Neuronal stem cell (in vitro differentiated cells): ENCODE measurements around the gene ADGRV1.

Experiments
- DNase-seq: peaks from one replicate; pipeline ENCODE4 v3.0.0-alpha.2; 2013; ENCODE audit warnings: low spot score
- H2AFZ ChIP-seq: one replicate; pipeline ENCODE4 v1.6.1; 2013; ENCODE audit warnings: mild to moderate bottlenecking, low read length, inconsistent platforms
- H2AK5ac ChIP-seq: 2 replicates; pipeline ENCODE4 v1.6.1; 2013; ENCODE audit warnings: low read depth, mild to moderate bottlenecking, inconsistent platforms, low read length, moderate library complexity, mixed read lengths
- H2BK120ac ChIP-seq: 2 replicates; pipeline ENCODE4 v1.6.1; 2013; ENCODE audit warnings: low read depth, mild to moderate bottlenecking, inconsistent platforms, low read length, moderate library complexity, mixed read lengths
- H2BK12ac ChIP-seq: one replicate; pipeline ENCODE4 v1.6.1; 2013; ENCODE audit warnings: low read length, inconsistent platforms
- H2BK15ac ChIP-seq: 2 replicates; pipeline ENCODE4 v1.6.1; 2013; ENCODE audit warnings: mild to moderate bottlenecking, low read length, inconsistent platforms, mixed read lengths
- H2BK5ac ChIP-seq: one replicate; pipeline ENCODE4 v1.6.1; 2013; ENCODE audit warnings: inconsistent platforms, mild to moderate bottlenecking, low read length, moderate library complexity
- H3K14ac ChIP-seq: one replicate; pipeline ENCODE4 v1.6.1; 2013; ENCODE audit warnings: low read length, inconsistent platforms
- H3K18ac ChIP-seq: 2 replicates; pipeline ENCODE4 v1.6.1; 2013; ENCODE audit warnings: low read length, inconsistent platforms
- H3K23ac ChIP-seq: 2 replicates; pipeline ENCODE4 v1.6.1; 2013; ENCODE audit warnings: low read depth, mild to moderate bottlenecking, mixed read lengths, low read length, inconsistent platforms; ENCODE audit not compliant: poor library complexity
- H3K27ac ChIP-seq: replicated peaks from 3 replicates; pipeline ENCODE4 v1.5.1; 2013; ENCODE audit warnings: low read length, inconsistent platforms
- H3K27me3 ChIP-seq, 3 experiments: 2 replicates each; pipeline ENCODE4 v1.6.1; 2013; ENCODE audit warnings: low read length in 3 of 3, mild to moderate bottlenecking in 2 of 3, inconsistent platforms in 1 of 3, low read depth in 1 of 3, mixed read lengths in 1 of 3, moderate library complexity in 1 of 3; ENCODE audit not compliant: control insufficient read depth in 3 of 3, insufficient read depth in 3 of 3
- H3K36me3 ChIP-seq, 2 donors: replicated peaks in 1 of 2; 2 replicates each; pipeline ENCODE4 v1.6.1; 2013; ENCODE audit warnings: low read length in 2 of 2; ENCODE audit not compliant: control insufficient read depth in 2 of 2, insufficient read depth in 2 of 2
- H3K4ac ChIP-seq: 2 replicates; pipeline ENCODE4 v1.6.1; 2013; ENCODE audit warnings: inconsistent platforms, mild to moderate bottlenecking, low read length, moderate library complexity
- H3K4me1 ChIP-seq, 2 donors: 1 replicate in 1 of 2; 2 replicates in 1 of 2; pipeline ENCODE4 v1.6.1; 2013; ENCODE audit warnings: low read length in 2 of 2, low read depth in 1 of 2; ENCODE audit not compliant: control insufficient read depth in 2 of 2, insufficient read depth in 1 of 2
- H3K4me2 ChIP-seq: one replicate; pipeline ENCODE4 v1.6.1; 2013; ENCODE audit warnings: mild to moderate bottlenecking, low read length, inconsistent platforms; ENCODE audit not compliant: insufficient read depth, poor library complexity, severe bottlenecking
- H3K4me3 ChIP-seq, 2 donors: 2 replicates each; pipeline ENCODE4 v1.5.1; 2013; ENCODE audit warnings: low read length in 2 of 2, mild to moderate bottlenecking in 2 of 2, inconsistent platforms in 1 of 2, moderate library complexity in 1 of 2
- H3K79me1 ChIP-seq: one replicate; pipeline ENCODE4 v1.6.1; 2013; ENCODE audit warnings: low read depth, mild to moderate bottlenecking, inconsistent platforms, low read length, moderate library complexity
- H3K9ac ChIP-seq: one replicate; pipeline ENCODE4 v1.6.1; 2013; ENCODE audit warnings: mild to moderate bottlenecking, low read depth, low read length, inconsistent platforms; ENCODE audit not compliant: poor library complexity
- H3K9me3 ChIP-seq, 2 donors: replicated peaks in 1 of 2; 2 replicates each; pipeline versions ENCODE3 to v1.6.1; 2013; ENCODE audit warnings: low read length in 2 of 2, mild to moderate bottlenecking in 2 of 2, inconsistent platforms in 1 of 2, low read depth in 1 of 2, mixed read lengths in 1 of 2, moderate library complexity in 1 of 2; ENCODE audit not compliant: control insufficient read depth in 2 of 2, insufficient read depth in 1 of 2
- H4K8ac ChIP-seq: one replicate; pipeline ENCODE4 v1.6.1; 2013; ENCODE audit warnings: low read depth, mild to moderate bottlenecking, inconsistent platforms, low read length, moderate library complexity
- H4K91ac ChIP-seq: one replicate; pipeline ENCODE4 v1.6.1; 2013; ENCODE audit warnings: low read length, low read depth, mild to moderate bottlenecking, inconsistent platforms; ENCODE audit not compliant: poor library complexity
- whole genome bisulfite sequencing, 2 donors: extraction: QIAGEN DNeasy Blood & Tissue Kit; methylation state at CpG; one replicate each; pipeline ENCODE4 v1.1.7; 2013; ENCODE audit warnings: missing lambda C conversion rate in 2 of 2, mixed read lengths in 1 of 2; ENCODE audit not compliant: insufficient read length in 2 of 2, insufficient replicate concordance in 1 of 2; ENCODE audit errors: extremely low coverage in 2 of 2; 5-methylcytosine and 5-hydroxymethylcytosine counted together

The ADGRV1 gene

GRCh38 chr5:91101600-91102379 is 543.2 kb downstream of the ADGRV1 start:
- peak overlapping the region; percentile 19 for H2AFZ ChIP-seq
- no peak overlapping the region for H2BK15ac ChIP-seq
- H3K14ac ChIP-seq = no peak overlapping the region
- H3K9me3 ChIP-seq = peaks cover 0 to 16% of the 10 kb centered on the region in 2 donors
- peak; percentile 63 for DNase-seq
- H4K8ac ChIP-seq = no peak overlapping the region
- no peaks in the 10 kb centered on the region for H3K27me3 ChIP-seq
- no peak overlapping the region for H2BK120ac ChIP-seq
- WGBS, 2 donors = no CpG with 5 or more reads among the region's 8 CpGs
- no peak overlapping the region for H2BK12ac ChIP-seq
- H3K79me1 ChIP-seq = no peaks in the 10 kb centered on the region
- H2AK5ac ChIP-seq = no peak overlapping the region
- no peak overlapping the region for H2BK5ac ChIP-seq
- no peak overlapping the region for H3K9ac ChIP-seq
- H4K91ac ChIP-seq = no peak overlapping the region
- H3K4me1 ChIP-seq = peaks cover 0 to 3% of the 10 kb centered on the region in 2 donors
- H3K4me3 ChIP-seq = no peak overlapping the region
- H3K23ac ChIP-seq = no peak overlapping the region
- no peak overlapping the region for H3K4me2 ChIP-seq
- no peak overlapping the region for H3K27ac ChIP-seq
- H3K36me3 ChIP-seq = peaks cover 0 to 32% of the 10 kb centered on the region in 2 donors
- H3K4ac ChIP-seq = no peak overlapping the region
- no peak overlapping the region for H3K18ac ChIP-seq

DNA sequence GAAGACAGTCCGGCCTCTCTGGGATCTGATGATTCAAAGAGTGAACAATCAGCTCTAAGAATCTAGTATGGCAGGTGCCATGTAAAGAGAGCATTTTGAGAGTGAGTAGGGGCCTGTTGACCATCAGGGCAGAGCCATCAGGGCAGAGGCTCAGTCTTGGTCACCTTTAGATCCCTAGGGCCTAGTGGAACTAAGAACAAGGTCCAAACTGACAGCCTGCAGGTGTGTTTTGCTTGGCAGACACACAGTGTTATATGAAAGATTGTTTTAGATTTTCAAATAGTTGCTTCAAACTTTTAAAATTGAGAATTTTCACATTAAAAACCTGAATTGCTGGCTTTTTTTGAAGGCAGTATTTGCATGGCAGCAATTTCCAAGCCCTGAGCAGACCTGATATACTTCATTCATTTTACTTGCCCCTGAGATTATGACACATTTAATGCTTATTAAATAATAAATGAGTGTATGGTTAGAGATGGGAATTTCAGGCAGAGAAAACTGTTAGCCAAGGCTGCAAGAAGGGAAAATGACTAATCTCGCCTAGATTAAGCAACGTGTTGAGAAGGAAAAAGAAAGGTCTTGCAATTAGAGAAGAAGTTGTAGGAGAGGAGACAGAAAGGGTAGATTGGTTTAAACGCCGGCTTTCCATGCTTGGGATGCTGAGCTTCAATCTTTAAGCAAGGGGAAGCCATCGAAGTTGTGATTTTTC is 544.9 kb downstream of the ADGRV1 start:
- H3K79me1 ChIP-seq = no peaks in the 10 kb centered on the region
- no peak overlapping the region for H2BK12ac ChIP-seq
- no peak overlapping the region for H3K4me3 ChIP-seq
- no peaks in the 10 kb centered on the region for H3K27me3 ChIP-seq
- H3K23ac ChIP-seq = no peak overlapping the region
- H4K91ac ChIP-seq = no peak overlapping the region
- H3K27ac ChIP-seq = no peak overlapping the region
- no peak overlapping the region for H4K8ac ChIP-seq
- no peak overlapping the region for H2AFZ ChIP-seq
- H3K9me3 ChIP-seq = peaks cover 0 to 16% of the 10 kb centered on the region in 2 donors
- H3K4ac ChIP-seq = no peak overlapping the region
- H2BK15ac ChIP-seq = no peak overlapping the region
- H3K9ac ChIP-seq = no peak overlapping the region
- no peak overlapping the region for H3K14ac ChIP-seq
- H3K36me3 ChIP-seq = peaks cover 0 to 32% of the 10 kb centered on the region in 2 donors
- no peak overlapping the region for H2AK5ac ChIP-seq
- no peaks in the 10 kb centered on the region for H3K4me1 ChIP-seq
- no peak overlapping the region for H3K4me2 ChIP-seq
- WGBS, 2 donors = no CpG with 5 or more reads among the region's 6 CpGs
- DNase-seq = no peak
- no peak overlapping the region for H3K18ac ChIP-seq
- no peak overlapping the region for H2BK5ac ChIP-seq
- no peak overlapping the region for H2BK120ac ChIP-seq

GRCh38 chr5:91104062-91104448 is 545.5 kb downstream of the ADGRV1 start:
- H2BK12ac ChIP-seq = no peak overlapping the region
- no peaks in the 10 kb centered on the region for H3K4me1 ChIP-seq
- H3K14ac ChIP-seq = no peak overlapping the region
- no peak for DNase-seq
- H2BK5ac ChIP-seq = no peak overlapping the region
- H3K18ac ChIP-seq = no peak overlapping the region
- peaks cover 0 to 16% of the 10 kb centered on the region in 2 donors for H3K9me3 ChIP-seq
- no peak overlapping the region for H2AK5ac ChIP-seq
- H3K79me1 ChIP-seq = no peaks in the 10 kb centered on the region
- H3K36me3 ChIP-seq = peaks cover 0 to 32% of the 10 kb centered on the region in 2 donors
- no peak overlapping the region for H3K4me3 ChIP-seq
- H3K4ac ChIP-seq = no peak overlapping the region
- H3K9ac ChIP-seq = no peak overlapping the region
- no peak overlapping the region for H4K91ac ChIP-seq
- H3K27ac ChIP-seq = no peak overlapping the region
- H2BK120ac ChIP-seq = no peak overlapping the region
- WGBS, 2 donors = no CpG with 5 or more reads among the region's 1 CpG
- H2AFZ ChIP-seq = no peak overlapping the region
- no peak overlapping the region for H3K23ac ChIP-seq
- H4K8ac ChIP-seq = no peak overlapping the region
- H3K4me2 ChIP-seq = no peak overlapping the region
- H3K27me3 ChIP-seq = no peaks in the 10 kb centered on the region
- H2BK15ac ChIP-seq = no peak overlapping the region

GRCh38 chr5:91106842-91107511 is 548.4 kb downstream of the ADGRV1 start:
- Histone ChIP-seq H3K4me2 (no peak overlapping the region), H3K18ac (no peak overlapping the region), H3K9ac (no peak overlapping the region), H3K27ac (no peak overlapping the region), H3K23ac (no peak overlapping the region), H3K14ac (no peak overlapping the region), H3K9me3 (peaks cover 0 to 16% of the 10 kb centered on the region in 2 donors), H2BK12ac (no peak overlapping the region), H2AK5ac (no peak overlapping the region), H3K27me3 (no peaks in the 10 kb centered on the region), H3K79me1 (no peaks in the 10 kb centered on the region), H3K4ac (no peak overlapping the region), H4K8ac (no peak overlapping the region), H2BK15ac (no peak overlapping the region), H2BK5ac (no peak overlapping the region), H3K4me1 (no peaks in the 10 kb centered on the region), H3K4me3 (no peak overlapping the region), H4K91ac (no peak overlapping the region), H2AFZ (no peak overlapping the region), H2BK120ac (no peak overlapping the region), H3K36me3 (peaks cover 0 to 38% of the 10 kb centered on the region in 2 donors)
- DNase-seq = no peak
- WGBS, 2 donors = 100% methylated on average over 1 of the region's 8 CpGs; no CpG with 5 or more reads in 1 of the 2 donors
